ENCODE measurements around the gene PIGR. TPM values are rescaled to one million over a fixed set of nuclear protein-coding genes. Genes with fewer than 3 reads are reported as not detected.

Gene PIGR
- total and polyA plus RNA-seq, 2 of the 8 experiments (the other 6 are each of a cell fraction or from before 2014, with no cell fraction given) = not detected

GRCh38 chr1:206951318-206952100 is 5.2 kb upstream of the PIGR start (continued):
- TF ChIP-seq POU5F1 (IDR thresholded peaks at IDR 0.05; ENCODE audit: low read depth, low read length) (no peak), RXRA (IDR thresholded peaks at IDR 0.05; ENCODE audit: insufficient read depth, low read depth, low read length) (no peak)
